CD4-positive, alpha-beta T cell treated with Interleukin-12 subunit alpha and Interleukin-12 subunit beta, for 1 hour (primary cell): ENCODE results near the gene GPR146.
"Not testable (repeated sequence)": the region's sequence is repeated elsewhere in the genome, so short reads cannot be mapped to it uniquely, and the experiment has no call there.

ENCODE experiments used
- DNase-seq: peaks from one replicate; pipeline ENCODE4 v3.0.0-alpha.2; 2020

GPR146 gene

DNA sequence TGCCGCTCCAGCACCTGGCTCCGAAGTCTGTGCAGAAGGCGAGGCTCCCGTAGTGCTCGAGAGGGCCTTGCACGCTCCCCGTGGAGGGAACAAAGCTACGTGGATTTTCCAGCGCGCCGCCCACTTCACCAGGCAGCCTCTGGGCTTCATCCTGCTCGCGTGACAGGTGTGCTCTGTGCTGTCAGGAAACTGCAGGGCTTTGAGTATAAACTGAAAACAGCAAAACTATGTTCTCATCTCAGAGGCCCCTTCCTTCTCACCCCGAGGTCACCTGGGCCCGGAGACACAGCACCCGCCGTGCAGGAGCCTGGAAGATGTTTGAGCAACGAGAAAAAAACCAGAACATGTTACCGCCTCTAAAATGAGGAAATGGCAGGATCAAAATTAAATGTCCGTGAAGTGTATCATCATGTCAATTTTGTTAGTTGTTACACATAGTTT, 17.6 kb upstream of the GPR146 start:
- no peak for DNase-seq

DNA sequence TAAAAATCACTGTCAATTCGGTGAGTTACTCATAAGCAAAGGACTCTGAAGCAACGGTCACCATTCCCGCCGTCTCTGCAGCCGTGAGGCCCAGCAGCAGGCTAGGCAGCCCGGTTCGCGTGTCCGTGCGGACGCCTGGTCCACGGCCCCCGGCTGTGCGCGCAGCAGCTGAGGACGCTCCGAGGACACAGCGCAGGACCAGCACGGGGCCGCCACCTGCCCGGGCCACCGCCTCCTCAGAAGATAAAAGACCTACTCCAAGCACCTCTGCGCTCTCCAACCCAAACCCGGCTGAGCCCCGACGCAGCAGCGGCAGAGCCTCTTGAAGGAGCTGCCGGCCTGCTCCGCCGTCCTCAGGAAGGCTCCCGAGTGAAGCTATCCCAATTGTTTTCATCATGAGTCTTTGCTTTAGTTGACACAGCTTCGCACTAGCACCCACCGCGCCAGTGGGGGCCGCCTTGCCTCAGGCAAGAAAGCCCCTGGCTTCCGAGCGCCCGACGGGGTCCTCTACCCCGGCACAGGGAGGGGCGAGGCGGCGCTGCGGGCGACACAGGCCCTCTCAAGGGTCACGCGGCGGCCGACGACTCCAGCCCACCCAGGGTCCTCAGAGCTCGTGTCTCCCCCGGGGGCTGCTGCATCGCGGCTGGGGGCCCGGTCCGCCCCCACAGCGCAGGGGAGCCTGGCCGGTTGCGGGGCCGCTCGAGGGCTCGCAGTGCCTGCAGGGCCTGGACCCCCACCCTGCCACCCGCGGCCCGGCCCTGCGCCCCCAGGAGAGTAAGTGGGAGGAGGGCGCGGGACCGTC, 16.9 kb upstream of the GPR146 start:
- DNase-seq = no peak

DNA sequence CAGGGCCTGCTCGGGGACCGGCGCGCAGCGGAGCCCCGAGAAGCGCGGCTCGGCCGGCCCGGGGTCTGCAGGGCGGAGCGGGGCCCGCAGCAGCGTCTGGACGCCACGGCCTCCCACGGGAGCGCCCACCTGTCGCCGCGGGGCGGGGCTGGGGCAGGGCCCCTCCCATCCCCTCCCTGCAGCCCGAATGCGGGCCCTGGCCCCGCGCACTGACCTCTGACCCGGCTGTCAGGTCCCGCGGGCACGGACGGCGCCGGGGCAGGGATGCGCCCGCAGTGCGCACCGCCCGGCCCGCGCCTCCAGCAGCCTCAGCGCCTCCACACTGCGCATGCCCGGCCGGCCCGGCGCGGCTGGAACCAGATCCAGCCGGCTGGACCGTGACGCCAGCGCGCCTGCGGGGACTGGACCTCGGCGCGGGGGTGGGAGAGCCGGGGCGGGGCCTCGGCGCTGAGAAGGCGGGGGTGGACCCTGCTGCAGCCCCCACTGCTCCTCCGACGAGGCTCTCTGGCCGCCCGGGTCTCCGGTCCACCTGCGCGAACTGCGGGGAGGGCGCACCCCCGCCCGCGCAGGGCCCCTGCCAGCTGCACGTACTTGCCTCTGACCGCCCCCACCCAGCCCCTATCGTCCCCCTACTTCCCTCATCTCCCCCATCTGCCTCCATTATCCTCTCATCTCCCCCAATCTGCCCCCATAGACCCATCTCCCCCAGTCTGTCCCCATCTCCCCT, 16.1 kb upstream of the GPR146 start:
- peak; percentile 84 for DNase-seq

DNA sequence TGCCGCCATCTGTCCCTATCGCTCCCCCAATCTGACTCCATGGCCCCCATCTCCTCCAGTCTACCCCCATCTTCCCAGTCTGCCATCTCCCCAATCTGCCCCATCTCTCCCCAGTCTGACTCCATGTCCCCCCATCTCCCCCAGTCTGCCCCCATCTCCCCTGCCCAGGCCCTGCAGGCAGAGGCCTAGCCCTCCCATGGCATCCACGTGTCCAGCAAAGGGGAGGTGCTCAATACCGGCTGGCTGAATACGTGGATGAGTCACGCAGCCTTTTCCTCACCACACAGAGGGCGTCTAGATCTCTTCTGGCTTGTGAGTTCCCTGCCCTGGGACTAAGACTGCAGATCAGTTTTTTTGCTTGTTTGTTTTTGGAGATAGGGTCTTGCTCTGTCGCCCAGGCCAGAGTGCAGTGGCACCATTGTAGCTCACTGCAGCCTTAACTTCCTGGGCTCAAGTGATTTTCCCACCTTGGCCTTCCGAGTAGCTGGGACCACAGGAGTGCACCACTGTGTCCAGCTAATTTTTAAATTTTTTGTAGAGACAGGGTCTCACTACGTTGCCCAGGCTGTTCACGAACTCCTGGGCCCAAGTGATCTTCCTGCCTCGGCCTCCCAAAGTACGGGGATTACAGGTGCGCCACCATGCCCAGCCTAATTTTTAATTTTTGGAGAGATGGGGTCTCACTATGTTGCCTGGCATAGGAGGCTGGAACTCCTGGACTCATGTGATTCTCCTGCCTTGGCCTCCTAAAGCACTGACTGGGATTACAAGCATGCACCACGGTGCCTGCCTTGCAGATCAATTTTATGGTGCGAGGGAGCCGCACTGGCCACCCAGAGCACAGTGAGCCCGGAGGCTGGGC, 15.3 kb upstream of the GPR146 start:
- DNase-seq = peak; percentile 72

DNA sequence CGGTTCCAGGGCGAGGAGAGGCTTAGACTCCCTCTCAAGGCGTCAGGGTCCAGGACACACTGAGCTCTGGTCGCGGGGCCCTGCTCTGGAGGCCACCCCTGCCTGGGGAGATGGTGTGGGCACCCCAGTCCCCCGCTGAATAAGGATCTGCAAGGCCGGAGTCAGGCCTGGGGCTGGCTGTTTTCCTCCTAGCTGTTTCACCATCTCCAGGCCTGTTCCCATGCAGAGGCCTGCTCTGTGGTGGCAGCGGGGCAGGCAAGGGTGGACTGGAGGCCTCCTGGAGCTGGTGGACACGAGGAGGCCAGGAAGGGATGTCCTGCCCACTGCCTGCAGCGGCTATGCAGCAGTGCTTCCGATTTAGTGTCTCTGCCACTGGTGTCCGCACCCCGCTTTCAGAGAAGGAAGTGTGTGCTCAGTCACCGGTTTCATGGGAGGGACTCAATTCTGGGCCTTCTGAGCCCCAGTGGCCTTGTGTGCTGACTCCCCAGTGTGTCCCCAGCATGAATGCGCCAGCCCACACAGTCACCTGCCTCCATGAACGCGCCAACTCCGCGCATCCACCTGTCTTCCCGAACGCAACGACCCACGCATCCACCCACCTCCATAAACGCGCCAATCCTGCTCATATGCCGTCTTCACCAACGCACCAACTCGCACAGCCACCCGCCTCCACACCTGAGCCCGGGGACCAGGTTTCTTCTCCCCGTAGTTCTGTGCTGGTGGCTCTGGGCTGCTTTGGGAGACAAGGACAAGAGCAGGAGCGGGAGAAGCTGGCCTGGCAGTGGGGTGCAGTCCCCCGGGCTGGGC, 14.5 kb upstream of the GPR146 start:
- DNase-seq = no peak

DNA sequence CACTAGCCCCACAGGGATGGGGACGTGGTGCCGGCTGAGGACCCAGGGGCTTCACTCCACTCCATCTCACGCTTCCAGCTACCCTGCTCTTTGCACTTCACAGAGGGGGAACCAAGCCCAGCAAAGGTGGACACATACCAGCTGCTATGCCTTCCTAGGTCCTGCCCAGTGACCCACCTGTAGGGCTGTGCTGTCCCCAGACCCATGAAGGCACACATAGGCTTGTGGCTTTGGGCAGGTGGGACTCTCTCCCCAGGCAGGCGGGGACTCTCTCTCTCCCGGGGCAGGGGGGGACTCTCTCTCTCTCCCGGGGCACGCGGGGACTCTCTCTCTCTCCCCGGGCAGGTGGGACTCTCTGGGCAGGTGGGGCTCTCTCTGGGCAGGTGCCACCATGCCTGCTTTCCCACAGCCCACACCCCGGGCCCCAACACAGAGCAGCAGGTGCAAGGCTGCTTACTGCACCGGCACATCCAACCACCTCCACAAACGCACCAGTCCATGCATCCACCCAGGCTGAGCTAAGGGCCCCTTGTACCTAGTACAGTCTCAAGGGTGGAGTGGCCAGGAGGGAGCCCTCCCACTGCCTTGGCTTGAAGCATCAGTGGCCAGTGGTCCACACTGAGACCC, 13.8 kb upstream of the GPR146 start:
- no peak for DNase-seq

DNA sequence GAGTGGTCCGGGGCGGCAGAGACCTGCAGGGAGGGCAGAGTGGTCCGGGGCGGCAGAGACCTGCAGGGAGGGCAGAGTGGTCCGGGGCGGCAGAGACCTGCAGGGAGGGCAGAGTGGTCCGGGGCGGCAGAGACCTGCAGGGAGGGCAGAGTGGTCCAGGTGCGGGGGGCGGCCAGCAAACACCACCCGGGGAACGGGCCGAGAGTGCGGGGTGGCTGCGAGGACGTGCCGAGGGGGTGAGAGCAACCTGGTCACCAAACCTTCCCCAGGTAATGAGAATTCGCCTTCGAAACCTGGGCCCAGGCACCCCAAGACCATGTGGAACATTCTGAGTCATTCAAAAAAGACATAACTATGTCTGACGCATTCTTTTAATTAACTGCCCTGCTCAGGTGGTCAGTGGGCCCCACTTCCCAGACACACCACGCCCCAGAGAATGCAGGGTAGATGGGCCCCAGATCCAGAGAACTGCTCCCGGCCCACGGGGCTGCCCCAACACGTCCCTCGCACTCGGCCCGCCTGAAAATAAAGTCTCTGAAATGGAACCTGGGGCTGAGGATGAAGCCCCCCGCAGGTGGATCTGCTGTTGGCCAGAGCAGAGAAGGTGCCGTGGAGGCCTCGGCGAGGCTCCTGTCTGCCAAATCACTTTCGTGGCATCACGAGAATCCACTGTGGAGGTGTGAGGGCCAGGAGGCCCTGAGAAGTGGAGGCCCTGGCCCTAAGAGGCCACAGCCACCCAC, 12.5 kb upstream of the GPR146 start:
- DNase-seq = no peak

DNA sequence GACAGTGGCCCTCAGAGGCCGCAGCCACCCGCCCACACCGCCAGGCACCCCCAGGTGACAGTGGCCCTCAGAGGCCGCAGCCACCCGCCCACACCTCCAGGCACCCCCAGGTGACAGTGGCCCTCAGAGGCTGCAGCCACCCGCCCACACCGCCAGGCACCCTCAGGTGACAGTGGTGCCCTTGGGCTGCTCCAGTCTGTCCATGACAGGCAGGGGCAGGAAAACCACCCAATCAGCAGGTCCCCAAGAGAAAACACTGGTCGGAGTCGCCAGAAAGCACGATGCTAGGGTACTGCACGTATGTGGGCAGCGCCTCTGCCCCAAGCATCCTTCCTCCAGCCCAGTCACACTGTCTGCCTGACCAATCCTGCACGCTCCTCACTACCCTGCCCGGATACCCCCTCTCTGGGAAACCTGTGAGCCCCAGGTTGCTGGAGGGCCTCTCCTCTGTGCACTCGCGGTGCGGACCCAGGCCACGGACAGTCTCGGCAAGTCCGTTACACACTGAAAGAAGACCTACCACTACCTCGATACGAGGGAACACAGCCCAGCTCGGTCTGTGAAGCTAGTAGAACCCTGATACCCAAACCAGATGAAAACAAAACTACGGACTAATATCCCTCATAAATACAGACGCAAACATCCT, 11.7 kb upstream of the GPR146 start:
- DNase-seq = no peak

DNA sequence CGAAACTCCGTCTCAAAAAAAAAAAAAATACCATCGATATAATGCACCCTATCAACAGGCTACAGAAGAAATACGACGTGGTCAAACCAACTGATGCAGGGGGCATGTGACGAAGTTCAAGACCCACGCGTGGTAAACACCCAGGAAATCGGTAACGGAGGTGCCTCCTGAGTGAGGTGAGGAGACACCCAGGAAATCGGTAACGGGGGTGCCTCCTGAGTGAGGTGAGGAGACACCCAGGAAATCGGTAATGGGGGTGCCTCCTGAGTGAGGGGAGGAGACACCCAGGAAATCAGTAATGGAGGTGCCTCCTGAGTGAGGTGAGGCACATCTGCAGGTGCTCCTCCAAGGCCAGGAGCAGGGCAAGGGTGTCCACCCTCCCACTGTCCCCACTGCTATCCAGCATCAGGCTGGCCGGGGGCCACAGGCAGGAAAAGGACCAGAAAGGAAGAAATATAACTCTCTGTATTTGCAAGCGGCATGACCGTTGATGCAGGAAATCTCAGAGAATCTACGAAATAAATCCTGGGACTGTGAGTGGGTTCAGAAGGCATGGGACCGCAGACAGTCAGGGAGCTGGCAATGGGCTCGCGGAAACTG, 10.7 kb upstream of the GPR146 start:
- peak; percentile 69 for DNase-seq

DNA sequence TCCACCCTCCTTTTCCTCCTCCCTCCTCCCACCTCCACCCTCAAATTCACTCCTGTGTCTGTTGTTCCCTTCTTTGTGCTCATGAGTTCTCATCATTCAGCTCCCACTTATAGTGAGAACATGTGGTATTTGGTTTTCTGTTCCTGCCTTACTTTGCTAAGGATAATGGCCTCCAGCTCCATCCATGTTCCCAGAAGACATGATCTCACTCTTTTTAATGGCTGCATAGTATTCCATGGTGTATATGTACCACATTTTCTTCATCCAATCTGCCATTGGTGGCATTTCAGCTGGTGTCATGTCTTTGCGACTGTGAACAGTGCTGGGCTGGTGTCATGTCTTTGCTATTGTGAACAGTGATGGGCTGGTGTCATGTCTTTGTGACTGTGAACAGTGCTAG, 9.6 kb upstream of the GPR146 start:
- not testable (repeated sequence) for DNase-seq

DNA sequence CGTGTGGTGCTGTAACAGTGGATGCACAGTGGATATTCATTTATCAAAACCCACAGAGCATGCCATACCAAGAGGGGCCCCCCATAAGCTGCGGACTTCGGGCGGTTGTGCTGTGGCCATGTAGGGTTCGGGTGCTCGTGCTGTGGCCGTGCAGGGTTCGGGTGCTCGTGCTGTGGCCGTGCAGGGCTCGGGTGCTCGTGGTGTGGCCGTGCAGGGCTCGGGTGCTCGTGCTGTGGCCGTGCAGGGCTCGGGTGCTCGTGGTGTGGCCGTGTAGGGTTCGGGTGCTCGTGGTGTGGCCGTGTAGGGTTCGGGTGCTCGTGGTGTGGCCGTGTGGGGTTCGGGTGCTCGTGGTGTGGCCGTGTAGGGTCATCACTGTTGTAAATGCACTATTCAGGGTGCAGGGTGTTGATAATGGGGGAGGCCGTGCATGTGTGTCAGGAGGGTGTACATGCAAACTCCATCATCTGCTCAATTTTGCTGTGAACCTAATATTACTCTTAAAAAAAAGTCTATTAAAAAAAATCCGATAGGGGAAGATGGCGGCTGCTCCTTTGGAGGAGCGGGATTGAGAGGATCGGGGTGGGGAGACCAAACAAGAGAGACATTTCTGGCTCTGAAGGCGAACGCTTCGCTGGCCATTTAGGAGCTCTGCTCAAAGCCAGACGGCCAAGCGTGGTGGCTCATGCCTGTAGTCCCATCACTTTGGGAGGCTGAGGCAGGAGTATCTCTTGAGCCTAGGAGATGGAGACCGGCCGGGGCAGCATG, 8.0 kb upstream of the GPR146 start:
- not testable (repeated sequence) for DNase-seq

DNA sequence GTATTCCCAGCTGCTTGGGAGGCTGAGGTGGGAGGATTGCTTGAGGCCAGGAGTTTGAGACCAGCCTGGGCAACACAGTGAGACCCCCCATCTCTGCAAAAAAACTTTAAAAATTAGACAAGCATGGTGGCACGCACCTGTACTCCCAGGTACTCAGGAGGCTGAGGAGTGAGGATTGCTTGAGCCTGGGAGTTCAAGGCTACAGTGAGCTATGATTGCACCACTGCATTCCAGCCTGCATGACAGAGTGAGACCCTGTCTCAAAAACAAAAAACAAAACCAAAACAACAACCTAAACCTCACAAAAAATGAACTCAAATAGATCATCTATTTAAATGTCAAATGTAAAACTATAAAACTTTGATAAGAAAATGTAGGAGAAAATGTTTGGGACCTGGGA, 4.1 kb upstream of the GPR146 start:
- not testable (repeated sequence) for DNase-seq

DNA sequence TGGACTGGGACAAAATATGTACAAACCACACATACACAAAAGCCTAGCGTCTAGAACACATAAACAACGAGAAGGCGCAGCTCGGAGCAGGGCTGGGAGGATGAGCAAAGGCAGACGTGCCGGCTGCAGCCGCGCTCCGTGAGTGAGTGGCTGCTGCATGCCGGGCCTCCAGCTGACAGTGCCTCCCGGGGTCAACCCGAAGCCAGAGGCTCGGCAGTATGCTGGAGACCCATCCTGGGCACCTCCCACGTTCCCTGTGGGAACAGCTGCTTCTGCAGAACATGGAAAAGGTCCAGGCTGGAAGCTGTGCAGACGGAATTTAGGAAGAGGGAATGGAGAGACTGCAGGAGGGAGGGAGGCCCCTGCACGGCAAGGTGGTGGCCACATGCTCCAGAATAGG, 3.6 kb upstream of the GPR146 start:
- DNase-seq = no peak

DNA sequence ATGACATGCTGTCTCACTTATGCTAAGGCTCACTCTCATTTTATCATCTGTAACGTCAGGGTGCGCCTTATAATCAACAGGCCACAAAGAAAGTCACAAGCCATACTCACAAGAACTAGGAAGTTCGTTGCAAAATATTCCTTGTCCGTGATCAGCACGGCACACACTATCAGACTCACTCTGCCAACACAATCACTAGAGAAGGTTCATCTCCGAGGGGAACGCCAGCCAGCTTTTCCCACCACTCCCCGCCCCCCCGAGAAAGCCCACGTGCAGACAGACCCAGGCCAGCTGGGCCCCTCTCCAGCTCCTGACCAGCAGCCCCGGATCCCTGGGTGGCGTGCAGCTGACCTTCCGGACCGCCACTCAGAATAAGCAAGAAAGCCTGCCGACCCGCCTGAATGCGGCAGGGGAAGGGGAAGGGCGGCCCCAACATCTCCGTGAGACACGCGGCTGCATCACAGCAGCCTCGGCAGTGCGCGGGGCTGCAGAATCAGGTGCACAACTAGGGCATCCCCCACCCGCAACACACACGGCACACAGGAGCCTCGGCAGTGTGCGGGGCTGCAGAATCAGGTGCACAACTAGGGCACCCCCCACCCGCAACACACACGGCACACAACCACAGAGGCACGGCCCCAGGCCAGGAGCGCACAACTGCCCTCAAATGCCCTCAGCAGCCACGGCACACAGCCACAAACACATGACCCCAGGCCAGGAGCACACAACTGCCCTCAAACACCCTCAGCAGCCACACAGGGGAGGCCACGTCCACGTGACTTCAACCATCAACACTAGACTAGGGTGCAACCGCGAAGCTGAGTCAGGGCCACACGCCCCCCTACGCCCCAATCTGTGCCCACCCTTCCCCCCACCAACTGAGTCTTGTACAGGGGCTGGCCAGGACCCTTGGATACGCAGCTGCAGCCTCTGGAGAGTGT, 2.5 kb upstream of the GPR146 start:
- DNase-seq = peak; percentile 31

DNA sequence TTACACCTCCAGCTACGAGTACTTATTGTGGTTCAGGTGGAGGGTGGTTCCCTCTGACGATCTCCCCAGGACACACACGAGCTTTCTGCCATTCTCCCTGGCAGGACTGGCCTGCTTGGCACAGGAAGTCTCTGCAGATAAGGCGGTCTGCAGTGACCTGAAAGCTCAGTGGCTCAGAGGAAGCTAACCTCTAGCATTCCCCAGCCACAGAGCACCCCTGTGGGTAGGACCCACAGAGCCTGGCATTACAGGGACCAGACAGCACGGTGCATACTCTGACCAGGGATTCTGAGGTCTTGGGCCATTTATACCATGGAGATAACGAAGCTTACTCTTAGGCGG, 1.9 kb upstream of the GPR146 start:
- no peak for DNase-seq

DNA sequence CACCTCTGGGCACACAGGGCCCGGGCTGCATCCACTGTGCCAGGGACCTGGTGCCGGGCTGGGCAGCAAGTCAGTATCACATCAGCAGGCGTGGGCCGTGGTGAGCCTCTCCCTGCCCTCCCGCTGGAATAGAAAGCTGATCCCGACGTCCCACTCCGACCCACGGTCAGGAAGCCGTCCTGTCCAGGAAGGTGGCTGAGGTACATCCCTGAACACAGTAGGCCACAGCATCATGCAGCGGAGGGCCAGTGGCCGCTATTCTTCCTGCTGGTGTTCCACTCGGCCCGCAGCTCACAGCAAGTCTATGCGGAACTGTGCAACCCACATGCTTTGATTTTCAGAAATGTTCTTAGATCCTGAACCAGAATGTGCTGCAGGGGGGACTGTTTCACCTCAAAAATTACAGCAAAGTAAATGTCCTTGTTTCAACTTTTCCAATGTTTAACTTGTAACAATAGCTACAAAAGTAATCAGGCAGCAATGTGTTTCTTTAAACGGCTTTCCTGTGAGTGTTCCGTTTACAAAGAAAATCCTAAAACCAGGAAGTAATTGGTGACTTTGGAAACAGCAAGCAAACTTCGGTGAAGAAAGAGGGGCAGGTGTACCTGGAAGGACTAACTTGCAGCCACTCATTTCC, 676 bp upstream of the GPR146 start:
- no peak for DNase-seq

DNA sequence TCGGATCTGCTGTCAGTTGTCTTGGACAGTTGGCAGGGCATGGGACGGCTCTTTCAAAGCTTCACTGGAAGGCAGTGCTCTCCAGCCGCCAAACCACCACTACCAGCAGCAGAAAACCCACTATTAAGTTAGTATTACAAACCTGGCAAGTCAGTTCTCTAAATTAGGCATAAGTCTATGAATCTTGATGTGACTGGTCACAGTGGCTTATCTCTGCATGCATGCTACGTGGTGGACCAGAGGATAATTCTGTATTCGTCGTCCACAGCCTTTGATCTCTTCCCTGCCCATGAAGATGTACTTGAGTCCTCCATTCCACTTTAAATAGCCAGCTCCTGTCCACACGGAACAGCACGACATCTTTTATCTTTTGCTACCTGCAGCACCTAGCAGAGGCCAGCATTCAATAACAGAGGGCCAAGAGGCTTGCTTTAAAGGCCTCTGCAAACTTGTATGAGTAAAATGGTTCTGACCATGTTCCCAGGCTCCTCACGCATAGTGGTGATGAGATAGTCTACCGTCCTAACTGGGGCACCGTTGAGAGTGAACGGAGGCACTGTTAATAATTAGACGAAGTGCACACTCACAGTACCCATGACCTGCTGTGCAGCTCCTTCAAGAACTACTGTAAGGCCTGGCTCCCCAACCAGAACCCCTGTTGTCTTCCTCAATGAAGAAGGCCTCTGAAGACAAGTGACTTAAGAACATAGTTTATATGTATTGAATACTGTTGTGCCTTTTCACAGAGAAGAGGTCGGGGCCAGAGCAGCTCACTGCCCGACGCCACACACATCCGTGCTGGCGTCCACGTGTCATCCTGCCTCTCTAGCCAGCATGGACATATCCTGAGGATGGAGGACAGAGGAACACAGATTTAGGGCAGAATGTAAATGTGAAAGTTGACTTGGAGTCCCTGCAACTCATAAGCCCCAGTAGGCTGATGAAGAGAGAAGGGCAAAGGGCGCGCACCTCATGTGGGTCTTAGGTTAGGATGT, 1.0 kb downstream of the GPR146 start:
- DNase-seq = no peak
